ENCODE results near the gene WDR89. TPM values are rescaled to one million over a fixed set of nuclear protein-coding genes. Genes with fewer than 3 reads are reported as not detected.
"Not testable (repeated sequence)": the region's sequence is repeated elsewhere in the genome, so short reads cannot be mapped to it uniquely, and the experiment has no call there.

WDR89 gene
- total and polyA plus RNA-seq, 4 donors, result 3.3 to 9.2 (median 5.5) TPM

- TF ChIP-seq, protein P1, sequence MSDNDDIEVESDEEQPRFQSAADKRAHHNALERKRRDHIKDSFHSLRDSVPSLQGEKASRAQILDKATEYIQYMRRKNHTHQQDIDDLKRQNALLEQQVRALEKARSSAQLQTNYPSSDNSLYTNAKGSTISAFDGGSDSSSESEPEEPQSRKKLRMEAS (IDR thresholded peaks at IDR 0.05), result no peak
- no peak for TF ChIP-seq FOXA1 (IDR thresholded peaks at IDR 0.05)
- no peak for TF ChIP-seq EGR1 (IDR thresholded peaks at IDR 0.05; ENCODE audit: low read depth in 2 of 2)
- no peak overlapping the region for H3K9ac ChIP-seq (ENCODE audit: low read depth in 1 of 2, low read length in 2 of 2)
- H3K9me3 ChIP-seq (ENCODE audit: control insufficient read depth in 4 of 4, low read length in 3 of 4), result peaks cover 0 to 16% (median 3%) of the 10 kb centered on the region in 4 donors
- no peak overlapping the region for H3K27ac ChIP-seq (ENCODE audit: low read depth in 1 of 2, low read length in 2 of 2)
- DNase-seq (ENCODE audit: low spot score), result no peak
- H3K27me3 ChIP-seq (ENCODE audit: control insufficient read depth in 4 of 4, insufficient read depth in 4 of 4, low read length in 3 of 4), result no peaks in the 10 kb centered on the region
- peaks cover 1 to 10% (median 8%) of the 10 kb centered on the region in 4 donors for H3K36me3 ChIP-seq (ENCODE audit: control insufficient read depth in 4 of 4, insufficient read depth in 3 of 4, low read depth in 1 of 4, low read length in 3 of 4)
- H3K4me1 ChIP-seq (ENCODE audit: control insufficient read depth in 4 of 4, insufficient read depth in 4 of 4, low read length in 3 of 4), result no peaks in the 10 kb centered on the region
- no peak overlapping the region for H3K4me3 ChIP-seq (ENCODE audit: low read depth in 1 of 3, low read length in 3 of 3)
- 96% methylated on average over 4 of the region's 4 CpGs for WGBS
Observed at GRCh38 chr14:63596998-63597658, 44.5 kb downstream of the WDR89 start.

GRCh38 chr14:63594455-63595372, 47.0 kb downstream of the WDR89 start:
- no peak overlapping the region for H3K4me3 ChIP-seq (ENCODE audit: low read depth in 1 of 3, low read length in 3 of 3)
- H3K27me3 ChIP-seq (ENCODE audit: control insufficient read depth in 4 of 4, insufficient read depth in 4 of 4, low read length in 3 of 4), result no peaks in the 10 kb centered on the region
- no peak overlapping the region for H3K27ac ChIP-seq (ENCODE audit: low read depth in 1 of 2, low read length in 2 of 2)
- no peak overlapping the region for H3K9ac ChIP-seq (ENCODE audit: low read depth in 1 of 2, low read length in 2 of 2)
- WGBS, result 95% methylated on average over 53 of the region's 53 CpGs
- peaks cover 0 to 16% (median 3%) of the 10 kb centered on the region in 4 donors for H3K9me3 ChIP-seq (ENCODE audit: control insufficient read depth in 4 of 4, low read length in 3 of 4)
- H3K36me3 ChIP-seq (ENCODE audit: control insufficient read depth in 4 of 4, insufficient read depth in 3 of 4, low read depth in 1 of 4, low read length in 3 of 4), result peaks cover 1 to 8% (median 3%) of the 10 kb centered on the region in 4 donors
- TF ChIP-seq, protein P2, sequence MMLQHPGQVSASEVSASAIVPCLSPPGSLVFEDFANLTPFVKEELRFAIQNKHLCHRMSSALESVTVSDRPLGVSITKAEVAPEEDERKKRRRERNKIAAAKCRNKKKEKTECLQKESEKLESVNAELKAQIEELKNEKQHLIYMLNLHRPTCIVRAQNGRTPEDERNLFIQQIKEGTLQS (IDR thresholded peaks at IDR 0.05), result no peak
- no peak for TF ChIP-seq FOXA2 (IDR thresholded peaks at IDR 0.05)
- TF ChIP-seq GABPA (IDR thresholded peaks at IDR 0.05 in 1 of 2, conservative IDR thresholded peaks at IDR 0.05 in 1 of 2), result no peak
- TF ChIP-seq TAF1 (conservative IDR thresholded peaks at IDR 0.05), result no peak
- TF ChIP-seq HNF4A (conservative IDR thresholded peaks at IDR 0.05), result no peak
- TF ChIP-seq NR2F2 (IDR thresholded peaks at IDR 0.05), result no peak
- TF ChIP-seq, protein P3, sequence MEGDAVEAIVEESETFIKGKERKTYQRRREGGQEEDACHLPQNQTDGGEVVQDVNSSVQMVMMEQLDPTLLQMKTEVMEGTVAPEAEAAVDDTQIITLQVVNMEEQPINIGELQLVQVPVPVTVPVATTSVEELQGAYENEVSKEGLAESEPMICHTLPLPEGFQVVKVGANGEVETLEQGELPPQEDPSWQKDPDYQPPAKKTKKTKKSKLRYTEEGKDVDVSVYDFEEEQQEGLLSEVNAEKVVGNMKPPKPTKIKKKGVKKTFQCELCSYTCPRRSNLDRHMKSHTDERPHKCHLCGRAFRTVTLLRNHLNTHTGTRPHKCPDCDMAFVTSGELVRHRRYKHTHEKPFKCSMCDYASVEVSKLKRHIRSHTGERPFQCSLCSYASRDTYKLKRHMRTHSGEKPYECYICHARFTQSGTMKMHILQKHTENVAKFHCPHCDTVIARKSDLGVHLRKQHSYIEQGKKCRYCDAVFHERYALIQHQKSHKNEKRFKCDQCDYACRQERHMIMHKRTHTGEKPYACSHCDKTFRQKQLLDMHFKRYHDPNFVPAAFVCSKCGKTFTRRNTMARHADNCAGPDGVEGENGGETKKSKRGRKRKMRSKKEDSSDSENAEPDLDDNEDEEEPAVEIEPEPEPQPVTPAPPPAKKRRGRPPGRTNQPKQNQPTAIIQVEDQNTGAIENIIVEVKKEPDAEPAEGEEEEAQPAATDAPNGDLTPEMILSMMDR (IDR thresholded peaks at IDR 0.05; ENCODE audit: low read depth, low read length, missing input control), result no peak
- TF ChIP-seq, protein P4, sequence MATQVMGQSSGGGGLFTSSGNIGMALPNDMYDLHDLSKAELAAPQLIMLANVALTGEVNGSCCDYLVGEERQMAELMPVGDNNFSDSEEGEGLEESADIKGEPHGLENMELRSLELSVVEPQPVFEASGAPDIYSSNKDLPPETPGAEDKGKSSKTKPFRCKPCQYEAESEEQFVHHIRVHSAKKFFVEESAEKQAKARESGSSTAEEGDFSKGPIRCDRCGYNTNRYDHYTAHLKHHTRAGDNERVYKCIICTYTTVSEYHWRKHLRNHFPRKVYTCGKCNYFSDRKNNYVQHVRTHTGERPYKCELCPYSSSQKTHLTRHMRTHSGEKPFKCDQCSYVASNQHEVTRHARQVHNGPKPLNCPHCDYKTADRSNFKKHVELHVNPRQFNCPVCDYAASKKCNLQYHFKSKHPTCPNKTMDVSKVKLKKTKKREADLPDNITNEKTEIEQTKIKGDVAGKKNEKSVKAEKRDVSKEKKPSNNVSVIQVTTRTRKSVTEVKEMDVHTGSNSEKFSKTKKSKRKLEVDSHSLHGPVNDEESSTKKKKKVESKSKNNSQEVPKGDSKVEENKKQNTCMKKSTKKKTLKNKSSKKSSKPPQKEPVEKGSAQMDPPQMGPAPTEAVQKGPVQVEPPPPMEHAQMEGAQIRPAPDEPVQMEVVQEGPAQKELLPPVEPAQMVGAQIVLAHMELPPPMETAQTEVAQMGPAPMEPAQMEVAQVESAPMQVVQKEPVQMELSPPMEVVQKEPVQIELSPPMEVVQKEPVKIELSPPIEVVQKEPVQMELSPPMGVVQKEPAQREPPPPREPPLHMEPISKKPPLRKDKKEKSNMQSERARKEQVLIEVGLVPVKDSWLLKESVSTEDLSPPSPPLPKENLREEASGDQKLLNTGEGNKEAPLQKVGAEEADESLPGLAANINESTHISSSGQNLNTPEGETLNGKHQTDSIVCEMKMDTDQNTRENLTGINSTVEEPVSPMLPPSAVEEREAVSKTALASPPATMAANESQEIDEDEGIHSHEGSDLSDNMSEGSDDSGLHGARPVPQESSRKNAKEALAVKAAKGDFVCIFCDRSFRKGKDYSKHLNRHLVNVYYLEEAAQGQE (IDR thresholded peaks at IDR 0.05), result no peak
- TF ChIP-seq JUND (IDR thresholded peaks at IDR 0.05), result no peak
- no peak for TF ChIP-seq YY1 (IDR thresholded peaks at IDR 0.05)
- no peak for TF ChIP-seq SP1 (IDR thresholded peaks at IDR 0.05)
- no peak for TF ChIP-seq HNF4G (IDR thresholded peaks at IDR 0.05)
- TF ChIP-seq, protein P5, sequence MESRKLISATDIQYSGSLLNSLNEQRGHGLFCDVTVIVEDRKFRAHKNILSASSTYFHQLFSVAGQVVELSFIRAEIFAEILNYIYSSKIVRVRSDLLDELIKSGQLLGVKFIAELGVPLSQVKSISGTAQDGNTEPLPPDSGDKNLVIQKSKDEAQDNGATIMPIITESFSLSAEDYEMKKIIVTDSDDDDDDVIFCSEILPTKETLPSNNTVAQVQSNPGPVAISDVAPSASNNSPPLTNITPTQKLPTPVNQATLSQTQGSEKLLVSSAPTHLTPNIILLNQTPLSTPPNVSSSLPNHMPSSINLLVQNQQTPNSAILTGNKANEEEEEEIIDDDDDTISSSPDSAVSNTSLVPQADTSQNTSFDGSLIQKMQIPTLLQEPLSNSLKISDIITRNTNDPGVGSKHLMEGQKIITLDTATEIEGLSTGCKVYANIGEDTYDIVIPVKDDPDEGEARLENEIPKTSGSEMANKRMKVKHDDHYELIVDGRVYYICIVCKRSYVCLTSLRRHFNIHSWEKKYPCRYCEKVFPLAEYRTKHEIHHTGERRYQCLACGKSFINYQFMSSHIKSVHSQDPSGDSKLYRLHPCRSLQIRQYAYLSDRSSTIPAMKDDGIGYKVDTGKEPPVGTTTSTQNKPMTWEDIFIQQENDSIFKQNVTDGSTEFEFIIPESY (IDR thresholded peaks at IDR 0.05), result no peak
- no peak for TF ChIP-seq EGR1 (IDR thresholded peaks at IDR 0.05; ENCODE audit: low read depth in 2 of 2)
- TF ChIP-seq FOXA1 (IDR thresholded peaks at IDR 0.05), result no peak
- TF ChIP-seq, protein P1 (IDR thresholded peaks at IDR 0.05), result no peak
- no peaks in the 10 kb centered on the region for H3K4me1 ChIP-seq (ENCODE audit: control insufficient read depth in 4 of 4, insufficient read depth in 4 of 4, low read length in 3 of 4)
- DNase-seq (ENCODE audit: low spot score), result no peak

DNA sequence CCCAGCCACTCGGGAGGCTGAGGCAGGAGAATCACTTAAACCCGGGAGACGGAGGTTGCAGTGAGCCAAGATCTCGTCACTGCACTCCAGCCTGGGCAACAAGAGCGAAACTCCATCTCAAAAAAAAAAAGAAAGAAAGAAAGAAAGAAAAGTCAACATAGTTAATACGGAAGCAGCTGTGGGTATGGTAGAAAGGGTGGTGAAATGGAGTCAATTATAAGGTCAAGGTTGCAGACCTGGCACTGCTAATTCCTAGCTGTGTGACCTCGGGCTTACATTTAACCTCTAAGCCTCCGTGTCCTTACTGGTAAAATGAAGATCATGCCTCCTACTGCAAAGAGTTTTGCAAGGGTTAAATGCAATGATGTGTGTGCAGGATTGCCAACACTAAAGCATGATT, 58.6 kb downstream of the WDR89 start:
- 83% methylated on average over 8 of the region's 8 CpGs for WGBS
- not testable (repeated sequence) for H3K27me3 ChIP-seq (ENCODE audit: control insufficient read depth in 4 of 4, insufficient read depth in 4 of 4, low read length in 3 of 4); H3K4me3 ChIP-seq (ENCODE audit: low read depth in 1 of 3, low read length in 3 of 3); H3K27ac ChIP-seq (ENCODE audit: low read depth in 1 of 2, low read length in 2 of 2); DNase-seq (ENCODE audit: low spot score); H3K9me3 ChIP-seq (ENCODE audit: control insufficient read depth in 4 of 4, low read length in 3 of 4); H3K4me1 ChIP-seq (ENCODE audit: control insufficient read depth in 4 of 4, insufficient read depth in 4 of 4, low read length in 3 of 4); H3K9ac ChIP-seq (ENCODE audit: low read depth in 1 of 2, low read length in 2 of 2); H3K36me3 ChIP-seq (ENCODE audit: control insufficient read depth in 4 of 4, insufficient read depth in 3 of 4, low read depth in 1 of 4, low read length in 3 of 4)

All from liver (tissue), 9 donors.